Measurements from ENCODE around the gene SORBS2.

DNA sequence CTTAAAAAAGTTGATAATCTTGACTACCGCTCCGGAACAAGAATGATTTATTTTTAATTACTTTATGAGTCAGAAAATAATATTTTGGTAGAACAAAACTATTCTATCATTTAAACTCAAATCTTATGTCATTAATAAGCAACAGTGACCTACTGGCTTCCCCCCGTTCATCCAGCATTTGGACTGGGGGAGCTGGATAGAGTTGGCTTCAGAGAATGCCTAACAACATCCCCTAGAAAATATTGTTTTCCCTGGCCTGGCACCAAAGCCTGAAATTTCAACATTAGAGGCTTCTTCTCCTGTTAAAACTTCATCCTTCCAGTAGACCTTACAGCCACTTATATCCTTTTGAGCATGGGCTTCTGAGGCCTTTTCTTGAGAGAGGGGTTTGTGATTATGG lies 221.0 kb downstream of the SORBS2 start:
- TF ChIP-seq, protein P1, sequence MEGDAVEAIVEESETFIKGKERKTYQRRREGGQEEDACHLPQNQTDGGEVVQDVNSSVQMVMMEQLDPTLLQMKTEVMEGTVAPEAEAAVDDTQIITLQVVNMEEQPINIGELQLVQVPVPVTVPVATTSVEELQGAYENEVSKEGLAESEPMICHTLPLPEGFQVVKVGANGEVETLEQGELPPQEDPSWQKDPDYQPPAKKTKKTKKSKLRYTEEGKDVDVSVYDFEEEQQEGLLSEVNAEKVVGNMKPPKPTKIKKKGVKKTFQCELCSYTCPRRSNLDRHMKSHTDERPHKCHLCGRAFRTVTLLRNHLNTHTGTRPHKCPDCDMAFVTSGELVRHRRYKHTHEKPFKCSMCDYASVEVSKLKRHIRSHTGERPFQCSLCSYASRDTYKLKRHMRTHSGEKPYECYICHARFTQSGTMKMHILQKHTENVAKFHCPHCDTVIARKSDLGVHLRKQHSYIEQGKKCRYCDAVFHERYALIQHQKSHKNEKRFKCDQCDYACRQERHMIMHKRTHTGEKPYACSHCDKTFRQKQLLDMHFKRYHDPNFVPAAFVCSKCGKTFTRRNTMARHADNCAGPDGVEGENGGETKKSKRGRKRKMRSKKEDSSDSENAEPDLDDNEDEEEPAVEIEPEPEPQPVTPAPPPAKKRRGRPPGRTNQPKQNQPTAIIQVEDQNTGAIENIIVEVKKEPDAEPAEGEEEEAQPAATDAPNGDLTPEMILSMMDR (IDR thresholded peaks at IDR 0.05), result no peak
- TF ChIP-seq POLR2A (IDR thresholded peaks at IDR 0.05) (no peak), POLR2AphosphoS5 (IDR thresholded peaks at IDR 0.05) (no peak)

All from transverse colon (tissue), 4 donors.